BJ (cell line): ENCODE results near the gene FHOD1. TPM values are rescaled to one million over a fixed set of nuclear protein-coding genes. Genes with fewer than 3 reads are reported as not detected.

Source experiments
- CTCF ChIA-PET: fragments of 350-600 bp; formaldehyde crosslinking; extraction: SDS; loops from one replicate; lab custom pipeline; 2021; ENCODE audit warnings: antibody characterized with exemption, inconsistent platforms; lab: Yijun Ruan, JAX
- POLR2A ChIA-PET: fragments of 300-600 bp; sonication (Branson Sonifier 250); formaldehyde crosslinking; extraction: SDS; loops from one replicate; lab custom pipeline; 2021; ENCODE audit warnings: antibody characterized with exemption; lab: Charles Lee
- DNase-seq: peaks from one replicate; pipeline ENCODE4 v3.0.0-alpha.2; 2011; ENCODE audit warnings: low read depth
- H3K27me3 ChIP-seq: 2 replicates; pipeline ENCODE4 v1.6.0; 2011; ENCODE audit warnings: low read length; ENCODE audit not compliant: control insufficient read depth, insufficient read depth
- H3K36me3 ChIP-seq: 2 replicates; pipeline ENCODE4 v1.5.1; 2011; ENCODE audit warnings: low read length; ENCODE audit not compliant: control insufficient read depth, insufficient read depth
- H3K4me3 ChIP-seq: 2 replicates; pipeline ENCODE4 v1.5.1; 2011; ENCODE audit warnings: low read depth, mild to moderate bottlenecking, control low read depth, low read length
- CTCF ChIP-seq: IDR thresholded peaks from 2 replicates; pipeline ENCODE4 v1.5.1; 2011; ENCODE audit warnings: low read depth, mild to moderate bottlenecking, control low read depth, inconsistent platforms, low read length, moderate library complexity; ENCODE audit not compliant: insufficient read depth
- polyA plus RNA-seq: library from polyadenylated mRNA; depleted of rRNA; stranded (reverse); fragments of >200 nt; gene quantifications from 2 replicates; pipeline ENCODE4 v1.2.3, GENCODE V29; 2011

FHOD1 gene
- polyA plus RNA-seq, 1 experiment, result 23.0 TPM

- Histone ChIP-seq H3K36me3 (no peaks in the 10 kb centered on the region; the same call in none of the 2 replicates), H3K4me3 (no peak overlapping the region), H3K27me3 (no peaks in the 10 kb centered on the region)
- ChIA-PET POLR2A (no interaction called here), CTCF (interaction anchor here (0.6 to 1.4 kb wide), 3 partner anchors 17 to 255 kb away, joined by 3 read pairs; partner anchors contain the start of gene ELMO3)
- no peak for DNase-seq
- TF ChIP-seq CTCF, result no peak
Measured at GRCh38 chr16:67215706-67216105, 31.6 kb downstream of the FHOD1 start.

GRCh38 chr16:67213197-67214019 lies 33.9 kb downstream of the FHOD1 start:
- CTCF ChIA-PET, result no interaction called here
- H3K27me3 ChIP-seq, result no peaks in the 10 kb centered on the region
- no peak overlapping the region for H3K4me3 ChIP-seq
- DNase-seq, result no peak
- peaks cover 4% of the 10 kb centered on the region for H3K36me3 ChIP-seq
- POLR2A ChIA-PET, result no interaction called here
- TF ChIP-seq CTCF, result no peak

GRCh38 chr16:67212766-67213165 lies 34.5 kb downstream of the FHOD1 start:
- POLR2A ChIA-PET, result no interaction called here
- no peak for DNase-seq
- CTCF ChIA-PET, result no interaction called here
- Histone ChIP-seq H3K36me3 (peaks cover 4% of the 10 kb centered on the region), H3K4me3 (no peak overlapping the region), H3K27me3 (no peaks in the 10 kb centered on the region)
- TF ChIP-seq CTCF, result no peak

- Histone ChIP-seq H3K36me3 (peaks cover 4% of the 10 kb centered on the region), H3K27me3 (no peaks in the 10 kb centered on the region), H3K4me3 (no peak overlapping the region)
- DNase-seq, result no peak
- ChIA-PET POLR2A (no interaction called here), CTCF (interaction anchor here (0.8 kb wide), 1 partner anchor 8 kb away, joined by 5 read pairs; no protein-coding TSS in a partner anchor)
- TF ChIP-seq CTCF, result no peak
Measured at GRCh38 chr16:67211674-67212073, 35.6 kb downstream of the FHOD1 start.

- peaks cover 4% of the 10 kb centered on the region for H3K36me3 ChIP-seq
- DNase-seq, result no peak
- no peak overlapping the region for H3K4me3 ChIP-seq
- ChIA-PET POLR2A (no interaction called here), CTCF (interaction anchor here (1.6 kb wide), 1 partner anchor 12 kb away, joined by 10 read pairs; the partner anchor contains the start of gene ELMO3)
- no peaks in the 10 kb centered on the region for H3K27me3 ChIP-seq
- TF ChIP-seq CTCF, result no peak
Measured at GRCh38 chr16:67210069-67210937, 37.0 kb downstream of the FHOD1 start.
